ENCODE measurements around the gene CBR1. TPM values are rescaled to one million over a fixed set of nuclear protein-coding genes. Genes with fewer than 3 reads are reported as not detected.
A peak's percentile ranks its signal among the peaks of the same experiment; 100 is the strongest.

The CBR1 gene
- total and polyA plus RNA-seq, 4 donors, result 26.4 to 178 (median 64.3) TPM

GRCh38 chr21:36060159-36060921 is 9.5 kb upstream of the CBR1 start, which contains the start of gene SETD4:
Gene SETD4 (minus strand): TSS chr21:36060526. CDS start chr21:36058888, 1,638 bp downstream.
- peak within 1 kb of the TSS; percentile 38 to 72 for H3K4me3 ChIP-seq (ENCODE audit: low read length in 2 of 2)
- H3K4me1 ChIP-seq (ENCODE audit: control insufficient read depth in 1 of 2, insufficient read depth in 2 of 2, low read length in 2 of 2), result no peaks in the 10 kb centered on the region
- peak within 1 kb of the TSS in 1 of 2 donors; percentile 75 for H3K27ac ChIP-seq (ENCODE audit: low read depth in 1 of 2, low read length in 2 of 2)
- H3K36me3 ChIP-seq (ENCODE audit: control insufficient read depth in 1 of 2, insufficient read depth in 2 of 2, low read length in 1 of 2), result peaks cover 0 to 5% of the 10 kb centered on the region in 2 donors
- ATAC-seq (ENCODE audit: low FRiP score) (peak; percentile 98), DNase-seq (peak; percentile 96 to 98)
- 0% methylated on average over 57 of the region's 57 CpGs for WGBS, 2 donors
- intact Hi-C loops (cut with DNase I), result loop anchor here in 1 of 2 donors (5.0 kb wide), 1 partner anchor 52 kb away; no protein-coding TSS in a partner anchor
- no peaks in the 10 kb centered on the region for H3K27me3 ChIP-seq (ENCODE audit: control insufficient read depth in 1 of 2, insufficient read depth in 2 of 2, low read length in 1 of 2)
- no peaks in the 10 kb centered on the region for H3K9me3 ChIP-seq (ENCODE audit: control insufficient read depth, low read length)

- no peaks in the 10 kb centered on the region for H3K36me3 ChIP-seq (ENCODE audit: control insufficient read depth in 1 of 2, insufficient read depth in 2 of 2, low read length in 1 of 2)
- no peak overlapping the region for H3K4me3 ChIP-seq (ENCODE audit: low read length in 2 of 2)
- 97 to 98% methylated on average over 2 of the region's 2 CpGs for WGBS, 2 donors
- intact Hi-C loops (cut with DNase I), result loop anchor here in 1 of 2 donors (5.0 kb wide), 1 partner anchor 51 kb away; no protein-coding TSS in a partner anchor
- H3K27ac ChIP-seq (ENCODE audit: low read depth in 1 of 2, low read length in 2 of 2), result no peak overlapping the region
- no peaks in the 10 kb centered on the region for H3K4me1 ChIP-seq (ENCODE audit: control insufficient read depth in 1 of 2, insufficient read depth in 2 of 2, low read length in 2 of 2)
- no peak for DNase-seq
- H3K9me3 ChIP-seq (ENCODE audit: control insufficient read depth, low read length), result no peaks in the 10 kb centered on the region
- no peaks in the 10 kb centered on the region for H3K27me3 ChIP-seq (ENCODE audit: control insufficient read depth in 1 of 2, insufficient read depth in 2 of 2, low read length in 1 of 2)
- ATAC-seq (ENCODE audit: low FRiP score), result no peak
Measured at GRCh38 chr21:36061445-36061844, 8.4 kb upstream of the CBR1 start.

GRCh38 chr21:36063375-36064084 is 6.3 kb upstream of the CBR1 start:
- ATAC-seq (ENCODE audit: low FRiP score) (no peak), DNase-seq (no peak)
- H3K4me1 ChIP-seq (ENCODE audit: control insufficient read depth in 1 of 2, insufficient read depth in 2 of 2, low read length in 2 of 2), result no peaks in the 10 kb centered on the region
- no peak overlapping the region for H3K4me3 ChIP-seq (ENCODE audit: low read length in 2 of 2)
- 87 to 92% methylated on average over 14 of the region's 14 CpGs for WGBS, 2 donors
- no peaks in the 10 kb centered on the region for H3K27me3 ChIP-seq (ENCODE audit: control insufficient read depth in 1 of 2, insufficient read depth in 2 of 2, low read length in 1 of 2)
- intact Hi-C loops (cut with DNase I), result loop anchor here in 1 of 2 donors (5.0 kb wide), 1 partner anchor 49 kb away; no protein-coding TSS in a partner anchor
- H3K9me3 ChIP-seq (ENCODE audit: control insufficient read depth, low read length), result no peaks in the 10 kb centered on the region
- no peak overlapping the region for H3K27ac ChIP-seq (ENCODE audit: low read depth in 1 of 2, low read length in 2 of 2)
- no peaks in the 10 kb centered on the region for H3K36me3 ChIP-seq (ENCODE audit: control insufficient read depth in 1 of 2, insufficient read depth in 2 of 2, low read length in 1 of 2)

DNA sequence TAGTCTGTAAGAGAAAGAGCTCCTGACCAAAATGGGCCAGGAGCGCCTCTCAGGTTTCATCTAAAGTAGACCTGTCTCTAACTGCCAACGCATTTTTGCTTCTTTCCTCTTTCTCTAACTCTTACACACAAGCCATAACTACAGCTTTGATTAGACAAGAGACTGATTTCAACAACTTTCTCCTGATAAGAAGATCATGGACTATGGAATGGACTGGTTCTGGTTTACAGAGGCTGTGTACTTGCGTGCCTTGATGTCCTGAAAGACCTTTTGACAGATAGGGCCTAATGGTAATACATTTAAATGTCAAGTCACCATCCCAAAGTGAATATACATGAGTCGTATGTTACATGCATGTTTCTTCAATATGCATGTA is 5.8 kb upstream of the CBR1 start:
- H3K27ac ChIP-seq (ENCODE audit: low read depth in 1 of 2, low read length in 2 of 2), result no peak overlapping the region
- 85 to 90% methylated on average over 4 of the region's 4 CpGs for WGBS, 2 donors
- H3K4me1 ChIP-seq (ENCODE audit: control insufficient read depth in 1 of 2, insufficient read depth in 2 of 2, low read length in 2 of 2), result no peaks in the 10 kb centered on the region
- DNase-seq, result no peak
- ATAC-seq (ENCODE audit: low FRiP score), result no peak
- no peak overlapping the region for H3K4me3 ChIP-seq (ENCODE audit: low read length in 2 of 2)
- H3K9me3 ChIP-seq (ENCODE audit: control insufficient read depth, low read length), result no peaks in the 10 kb centered on the region
- H3K27me3 ChIP-seq (ENCODE audit: control insufficient read depth in 1 of 2, insufficient read depth in 2 of 2, low read length in 1 of 2), result no peaks in the 10 kb centered on the region
- intact Hi-C loops (cut with DNase I), result loop anchor here in 1 of 2 donors (5.0 kb wide), 1 partner anchor 48 kb away; no protein-coding TSS in a partner anchor
- no peaks in the 10 kb centered on the region for H3K36me3 ChIP-seq (ENCODE audit: control insufficient read depth in 1 of 2, insufficient read depth in 2 of 2, low read length in 1 of 2)

DNA sequence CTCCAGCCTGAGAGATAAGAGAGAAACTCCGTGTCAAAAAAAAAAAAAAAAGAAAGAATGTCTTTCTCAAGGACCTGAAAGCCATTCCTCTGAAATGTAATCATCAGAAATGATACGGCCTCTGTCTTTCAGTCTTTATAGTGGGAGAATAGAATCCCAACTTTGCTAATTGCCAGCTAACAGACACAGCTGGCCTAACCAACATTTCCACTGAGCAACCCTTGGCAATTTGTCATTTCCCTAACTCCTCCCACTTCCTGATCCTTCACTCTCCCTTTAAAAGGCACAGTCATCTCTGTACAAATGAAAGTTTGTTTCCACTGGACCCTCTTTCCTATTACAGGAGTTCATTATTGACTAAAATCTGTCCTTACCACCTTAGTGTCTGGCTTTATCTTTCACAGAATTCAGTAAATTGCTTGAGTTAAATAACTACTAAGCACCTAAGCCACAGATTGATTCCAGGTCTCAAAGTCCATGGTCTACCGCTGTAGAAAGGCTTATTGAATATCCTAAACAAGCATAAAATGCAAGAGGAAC is 4.3 kb upstream of the CBR1 start:
- Histone ChIP-seq H3K27me3 (ENCODE audit: control insufficient read depth in 1 of 2, insufficient read depth in 2 of 2, low read length in 1 of 2) (no peaks in the 10 kb centered on the region), H3K4me1 (ENCODE audit: control insufficient read depth in 1 of 2, insufficient read depth in 2 of 2, low read length in 2 of 2) (no peaks in the 10 kb centered on the region), H3K36me3 (ENCODE audit: control insufficient read depth in 1 of 2, insufficient read depth in 2 of 2, low read length in 1 of 2) (no peaks in the 10 kb centered on the region), H3K9me3 (ENCODE audit: control insufficient read depth, low read length) (no peaks in the 10 kb centered on the region), H3K27ac (ENCODE audit: low read depth in 1 of 2, low read length in 2 of 2) (no peak overlapping the region), H3K4me3 (ENCODE audit: low read length in 2 of 2) (no peak overlapping the region)
- no peak for DNase-seq
- ATAC-seq (ENCODE audit: low FRiP score), result no peak
- intact Hi-C loops (cut with DNase I), result no loop called here
- WGBS, 2 donors, result 60 to 64% methylated on average over 3 of the region's 3 CpGs

- H3K27ac ChIP-seq (ENCODE audit: low read depth in 1 of 2, low read length in 2 of 2), result peak overlapping the region; percentile 57 to 60
- H3K9me3 ChIP-seq (ENCODE audit: control insufficient read depth, low read length), result no peaks in the 10 kb centered on the region
- ATAC-seq (ENCODE audit: low FRiP score) (no peak), DNase-seq (no peak)
- WGBS, 2 donors, result 94 to 97% methylated on average over 5 of the region's 5 CpGs
- H3K27me3 ChIP-seq (ENCODE audit: control insufficient read depth in 1 of 2, insufficient read depth in 2 of 2, low read length in 1 of 2), result no peaks in the 10 kb centered on the region
- H3K4me1 ChIP-seq (ENCODE audit: control insufficient read depth in 1 of 2, insufficient read depth in 2 of 2, low read length in 2 of 2), result peaks cover 0 to 2% of the 10 kb centered on the region in 2 donors
- peaks cover 0 to 2% of the 10 kb centered on the region in 2 donors for H3K36me3 ChIP-seq (ENCODE audit: control insufficient read depth in 1 of 2, insufficient read depth in 2 of 2, low read length in 1 of 2)
- intact Hi-C loops (cut with DNase I), result no loop called here
- no peak overlapping the region for H3K4me3 ChIP-seq (ENCODE audit: low read length in 2 of 2)
Measured at GRCh38 chr21:36068748-36069398, 951 bp upstream of the CBR1 start.

DNA sequence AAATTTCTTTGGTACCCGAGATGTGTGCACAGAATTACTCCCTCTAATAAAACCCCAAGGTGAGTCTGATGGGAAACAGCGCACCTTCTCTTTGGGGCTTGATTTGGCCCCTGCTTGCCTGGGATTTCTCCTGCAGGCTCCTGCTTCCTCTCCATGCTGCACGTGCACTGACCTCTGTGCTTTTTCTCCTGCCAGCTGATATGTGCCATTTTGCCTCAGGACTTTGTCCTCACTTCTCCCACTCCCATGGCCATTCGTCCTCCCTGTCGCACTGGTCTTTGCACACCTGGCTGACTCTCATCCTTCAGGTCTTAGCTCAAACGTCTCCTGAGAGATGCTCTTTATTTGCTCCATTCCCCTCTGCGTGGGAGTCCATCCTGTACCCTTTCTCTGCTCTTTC is 1.2 kb downstream of the CBR1 start:
- Histone ChIP-seq H3K4me1 (ENCODE audit: control insufficient read depth in 1 of 2, insufficient read depth in 2 of 2, low read length in 2 of 2) (peaks cover 0 to 2% of the 10 kb centered on the region in 2 donors), H3K4me3 (ENCODE audit: low read length in 2 of 2) (no peak overlapping the region), H3K36me3 (ENCODE audit: control insufficient read depth in 1 of 2, insufficient read depth in 2 of 2, low read length in 1 of 2) (peaks cover 0 to 2% of the 10 kb centered on the region in 2 donors), H3K27me3 (ENCODE audit: control insufficient read depth in 1 of 2, insufficient read depth in 2 of 2, low read length in 1 of 2) (no peaks in the 10 kb centered on the region), H3K9me3 (ENCODE audit: control insufficient read depth, low read length) (no peaks in the 10 kb centered on the region), H3K27ac (ENCODE audit: low read depth in 1 of 2, low read length in 2 of 2) (peak overlapping the region in 1 of 2 donors; percentile 14)
- ATAC-seq (ENCODE audit: low FRiP score) (no peak), DNase-seq (no peak)
- 81 to 89% methylated on average over 7 of the region's 7 CpGs for WGBS, 2 donors
- intact Hi-C loops (cut with DNase I), result no loop called here

DNA sequence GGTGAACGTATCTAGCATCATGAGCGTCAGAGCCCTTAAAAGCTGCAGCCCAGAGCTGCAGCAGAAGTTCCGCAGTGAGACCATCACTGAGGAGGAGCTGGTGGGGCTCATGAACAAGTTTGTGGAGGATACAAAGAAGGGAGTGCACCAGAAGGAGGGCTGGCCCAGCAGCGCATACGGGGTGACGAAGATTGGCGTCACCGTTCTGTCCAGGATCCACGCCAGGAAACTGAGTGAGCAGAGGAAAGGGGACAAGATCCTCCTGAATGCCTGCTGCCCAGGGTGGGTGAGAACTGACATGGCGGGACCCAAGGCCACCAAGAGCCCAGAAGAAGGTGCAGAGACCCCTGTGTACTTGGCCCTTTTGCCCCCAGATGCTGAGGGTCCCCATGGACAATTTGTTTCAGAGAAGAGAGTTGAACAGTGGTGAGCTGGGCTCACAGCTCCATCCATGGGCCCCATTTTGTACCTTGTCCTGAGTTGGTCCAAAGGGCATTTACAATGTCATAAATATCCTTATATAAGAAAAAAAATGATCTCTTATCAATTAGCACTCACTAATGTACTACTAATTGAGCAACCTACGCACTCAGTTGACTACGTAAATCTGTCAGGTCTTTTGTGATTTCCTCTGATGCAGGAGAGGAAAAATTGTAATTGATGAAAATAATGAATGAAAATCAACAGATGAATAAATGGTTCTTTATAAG is 2.8 kb downstream of the CBR1 start:
- Histone ChIP-seq H3K4me1 (ENCODE audit: control insufficient read depth in 1 of 2, insufficient read depth in 2 of 2, low read length in 2 of 2) (peaks cover 0 to 2% of the 10 kb centered on the region in 2 donors), H3K27me3 (ENCODE audit: control insufficient read depth in 1 of 2, insufficient read depth in 2 of 2, low read length in 1 of 2) (no peaks in the 10 kb centered on the region), H3K36me3 (ENCODE audit: control insufficient read depth in 1 of 2, insufficient read depth in 2 of 2, low read length in 1 of 2) (peaks cover 0 to 2% of the 10 kb centered on the region in 2 donors), H3K4me3 (ENCODE audit: low read length in 2 of 2) (no peak overlapping the region), H3K27ac (ENCODE audit: low read depth in 1 of 2, low read length in 2 of 2) (no peak overlapping the region), H3K9me3 (ENCODE audit: control insufficient read depth, low read length) (no peaks in the 10 kb centered on the region)
- WGBS, 2 donors, result 95 to 97% methylated on average over 12 of the region's 12 CpGs
- intact Hi-C loops (cut with DNase I), result no loop called here
- DNase-seq, result no peak
- ATAC-seq (ENCODE audit: low FRiP score), result no peak

Data from aorta (tissue), 5 donors.